SKM-1 (cell line): ENCODE measurements around the gene ROCK2.

Experiments
- DNase-seq: peaks from one replicate; lab custom pipeline; 2025; ENCODE audit not compliant: unreplicated experiment; lab: John Stamatoyannopoulos, UW

ROCK2 gene

DNA sequence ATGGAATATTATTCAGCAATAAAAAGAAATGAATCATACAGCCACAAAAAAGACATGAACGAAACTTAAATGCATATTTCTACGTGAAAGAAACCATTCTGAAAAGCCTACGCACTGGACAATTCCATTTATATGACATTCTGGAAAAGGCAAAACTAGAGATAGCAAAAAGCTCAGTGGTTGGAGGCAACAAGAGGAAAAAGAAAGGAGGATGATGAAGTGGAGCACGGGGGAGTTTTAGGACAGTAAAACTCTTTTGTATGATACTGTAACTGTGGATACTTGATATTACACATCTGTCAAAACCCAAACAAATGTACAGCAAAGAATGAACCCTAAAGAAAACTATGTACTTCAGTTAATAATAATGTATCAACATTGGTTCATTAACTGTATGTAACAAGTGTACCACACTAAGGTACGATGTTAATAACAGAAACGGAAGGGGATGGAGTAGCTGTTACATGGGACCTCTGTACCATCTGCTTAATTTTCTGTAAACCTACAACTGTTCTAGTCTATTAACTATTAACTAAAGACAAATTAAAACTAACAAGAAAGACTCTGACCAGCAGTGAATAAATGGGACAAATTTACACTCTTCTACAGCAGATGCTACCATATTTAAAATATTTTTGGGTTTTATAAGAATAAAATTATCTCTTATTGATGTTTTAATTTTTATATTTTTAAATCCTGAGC is 31.5 kb downstream of the ROCK2 start:
- DNase-seq, result no peak

DNA sequence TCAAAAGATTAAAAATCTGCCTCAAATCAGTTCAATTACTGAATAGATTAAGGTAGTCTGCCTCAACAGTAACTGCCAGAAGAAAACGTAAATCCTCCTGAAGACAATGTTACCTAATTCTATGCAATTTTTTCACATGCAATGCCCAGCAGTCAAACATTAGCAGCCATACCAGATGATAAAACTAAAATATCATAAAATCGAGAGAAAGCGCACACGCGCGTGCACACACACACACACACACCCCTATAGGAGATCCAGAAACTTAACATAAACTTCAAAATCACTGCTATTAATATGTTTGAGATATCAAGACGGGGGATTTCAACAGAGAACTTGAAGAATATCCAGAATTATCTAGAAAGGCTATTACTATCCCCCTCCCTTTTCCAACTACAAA is 32.9 kb downstream of the ROCK2 start:
- no peak for DNase-seq

DNA sequence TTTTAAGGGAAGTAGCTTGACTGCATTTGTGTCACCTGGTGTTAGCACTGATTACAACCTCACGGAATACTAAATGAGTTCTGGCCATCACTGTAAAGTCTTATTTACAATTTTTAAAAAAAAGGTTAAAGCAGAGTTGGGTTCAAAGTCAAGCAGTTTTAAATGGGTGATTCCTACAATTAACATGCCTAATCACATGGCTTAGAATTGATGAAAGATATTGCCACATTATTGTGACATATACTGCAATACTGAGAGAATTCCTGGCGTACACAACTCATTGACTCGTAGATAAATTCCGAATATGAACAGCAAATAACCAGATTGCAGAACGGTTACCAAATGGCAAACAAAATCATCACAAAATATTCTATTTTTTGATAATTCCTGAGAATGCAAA is 34.2 kb downstream of the ROCK2 start:
- no peak for DNase-seq

DNA sequence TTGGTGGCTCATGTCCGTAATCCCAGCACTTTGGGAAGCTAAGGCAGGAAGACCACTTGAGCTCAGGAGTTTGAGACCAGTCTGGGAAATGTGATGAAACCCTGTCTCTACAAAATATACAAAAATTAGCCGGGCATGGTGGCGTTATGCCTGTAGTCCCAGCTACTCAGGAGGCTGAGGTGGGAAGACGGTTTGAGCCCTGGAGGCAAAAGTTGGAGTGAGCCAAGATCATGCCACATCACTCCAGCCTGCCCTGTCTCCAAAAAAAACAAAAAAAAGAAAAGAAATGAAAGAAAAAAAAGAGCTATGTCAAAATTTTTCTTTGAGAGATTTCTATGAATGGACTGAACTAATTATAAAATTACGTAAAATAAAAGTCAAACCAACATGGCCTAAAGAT is 34.7 kb downstream of the ROCK2 start:
- DNase-seq, result no peak

DNA sequence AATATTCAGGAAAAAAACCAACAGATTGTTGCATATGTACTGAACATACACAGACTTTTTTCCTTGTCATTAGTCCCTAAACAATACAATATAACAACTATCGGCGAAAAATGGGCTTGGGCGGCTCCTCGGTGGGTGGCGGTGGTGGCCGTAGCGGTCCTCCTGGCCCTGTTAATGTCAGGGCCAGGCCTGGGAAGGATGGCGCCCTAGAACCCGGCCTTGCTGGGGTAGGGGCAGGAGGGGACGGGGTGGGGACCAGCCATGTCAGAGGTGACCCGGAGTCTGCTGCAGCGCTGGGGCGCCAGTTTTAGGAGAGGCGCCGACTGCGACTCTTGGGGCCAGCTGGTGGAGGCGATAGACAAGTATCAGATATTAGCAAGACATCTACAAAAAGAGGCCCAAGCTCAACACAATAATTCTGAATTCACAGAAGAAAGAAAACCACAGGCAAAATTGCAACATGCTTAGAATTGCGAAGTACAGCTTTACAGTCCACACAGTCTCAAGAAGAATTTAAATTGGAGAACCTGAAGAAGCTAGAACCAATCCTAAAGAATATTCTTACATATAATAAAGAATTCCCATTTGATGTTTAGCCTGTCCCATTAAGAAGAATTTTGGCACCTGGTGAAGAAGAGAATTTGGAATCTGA is 36.5 kb downstream of the ROCK2 start:
- no peak for DNase-seq

DNA sequence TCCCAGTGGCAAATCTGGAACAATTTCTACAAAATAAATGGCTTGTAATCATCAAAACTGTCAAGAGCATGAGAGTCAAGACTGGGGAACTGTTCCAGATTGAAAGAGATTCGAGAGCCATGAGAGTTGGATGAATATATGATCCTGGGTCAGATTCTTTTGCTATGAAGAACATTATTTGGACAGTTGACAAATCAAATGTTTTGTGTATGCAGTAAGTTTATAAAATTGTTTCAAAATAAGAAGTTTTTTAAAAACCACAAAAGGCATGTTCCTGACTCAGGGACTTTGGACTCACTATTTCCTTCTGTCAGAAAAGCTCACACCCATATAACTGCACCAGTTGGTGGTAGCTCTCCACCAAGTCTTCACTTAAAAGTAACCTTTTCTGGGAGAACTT is 38.5 kb downstream of the ROCK2 start:
- DNase-seq, result no peak

DNA sequence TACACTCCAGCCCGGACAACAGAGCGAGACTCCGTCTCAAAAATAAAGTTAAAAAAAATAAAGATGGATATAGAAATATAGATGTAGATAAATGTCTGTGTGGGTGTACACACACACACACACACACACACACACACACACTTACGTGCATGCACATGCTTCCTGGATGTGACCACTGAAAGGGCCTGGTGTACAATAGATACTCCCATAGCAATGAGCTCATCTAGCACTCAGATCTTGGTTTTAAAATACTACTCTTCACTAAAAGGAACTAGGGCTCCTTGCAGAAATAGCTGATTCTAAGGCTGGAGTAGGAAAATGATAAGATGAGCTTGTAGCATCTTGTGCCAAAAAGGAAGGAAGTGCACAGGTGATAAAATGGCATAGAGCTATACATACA is 39.1 kb downstream of the ROCK2 start:
- no peak for DNase-seq

DNA sequence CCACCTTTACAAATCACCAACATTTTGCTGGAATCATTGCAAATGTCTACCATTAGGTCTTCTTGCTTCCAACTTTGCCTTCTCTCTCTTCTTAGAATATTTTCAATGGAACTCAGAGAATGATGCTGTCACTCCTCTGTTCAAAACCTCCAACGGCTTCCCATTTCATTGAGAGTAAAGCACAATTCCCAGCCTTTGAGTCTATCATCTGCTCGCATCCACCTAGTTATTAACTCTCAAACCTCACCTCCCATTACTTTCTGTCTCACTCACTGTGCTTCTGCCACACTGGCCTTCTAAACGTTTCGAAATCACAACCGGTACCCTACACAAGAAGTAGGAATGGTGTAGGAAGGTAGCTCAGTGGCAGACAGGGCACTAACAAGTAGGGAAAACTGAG is 40.0 kb downstream of the ROCK2 start:
- DNase-seq, result no peak

DNA sequence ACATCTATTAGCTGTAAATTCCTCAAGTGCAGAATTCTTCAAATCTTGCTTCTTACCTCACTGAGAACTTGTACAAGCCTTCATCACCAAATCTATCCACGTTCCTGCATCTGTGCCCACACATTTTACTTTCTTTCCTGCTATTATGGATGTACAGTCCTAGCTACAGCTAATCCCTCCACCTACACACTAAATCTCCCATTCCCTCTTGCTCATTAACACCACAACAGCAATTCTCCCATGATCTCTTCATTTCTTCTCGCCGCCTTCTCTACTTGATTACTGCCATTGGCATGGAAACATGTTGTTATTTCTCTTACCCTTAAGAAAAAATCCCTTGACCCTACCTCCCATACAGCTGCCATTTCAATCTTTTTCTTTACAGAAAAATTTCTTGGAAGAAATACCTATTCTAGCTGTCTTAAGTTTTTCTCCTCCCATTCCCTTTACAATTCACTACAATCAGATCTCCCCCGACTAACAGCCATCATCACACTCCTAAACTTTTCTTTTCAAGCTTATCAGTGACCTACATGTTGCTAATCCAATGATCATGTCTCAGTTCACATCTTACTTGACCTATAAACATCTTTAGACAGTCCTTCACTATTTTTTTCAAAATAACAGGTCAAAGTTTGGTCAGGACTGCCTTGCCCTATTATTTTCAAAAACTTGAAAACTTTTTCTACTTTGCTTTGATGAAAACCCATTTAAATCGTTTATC is 41.0 kb downstream of the ROCK2 start:
- no peak for DNase-seq

DNA sequence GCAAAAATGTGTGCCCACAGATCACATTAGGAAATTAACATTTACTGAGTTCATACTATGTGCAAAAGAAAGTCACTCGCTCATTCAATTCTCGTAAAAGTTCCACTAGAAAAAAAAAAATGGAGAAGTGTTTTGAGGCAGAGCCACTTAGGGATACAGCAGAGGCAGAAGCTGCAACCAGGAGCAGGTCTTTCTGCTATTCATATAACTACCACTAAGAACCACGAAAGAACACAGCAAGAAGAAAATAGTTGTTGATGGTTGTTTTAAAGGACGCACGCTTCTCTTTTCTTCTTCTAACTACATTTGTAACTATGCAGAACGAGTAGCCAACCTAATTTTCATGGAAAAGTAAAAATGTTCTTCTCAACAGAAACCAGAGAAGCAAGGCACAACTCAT is 45.0 kb downstream of the ROCK2 start:
- DNase-seq, result no peak

DNA sequence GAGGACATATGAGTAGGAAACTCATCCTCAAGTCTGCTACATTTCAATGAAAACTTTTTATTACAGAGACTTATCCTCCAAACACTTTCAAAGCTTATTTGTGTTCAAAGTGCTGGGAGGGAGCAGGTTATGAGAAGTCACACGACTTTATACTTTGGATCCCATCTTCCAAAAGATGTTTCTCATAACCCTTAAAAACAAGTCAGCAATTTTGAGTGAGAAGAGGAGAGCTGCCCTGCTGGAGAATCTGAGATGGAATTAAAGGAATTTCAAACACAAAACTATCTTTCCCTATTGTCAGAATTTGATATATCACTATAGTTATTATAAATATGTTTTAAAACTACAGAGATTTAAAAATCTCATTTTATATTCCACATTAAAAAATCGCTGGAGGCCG is 45.8 kb downstream of the ROCK2 start:
- DNase-seq, result no peak

DNA sequence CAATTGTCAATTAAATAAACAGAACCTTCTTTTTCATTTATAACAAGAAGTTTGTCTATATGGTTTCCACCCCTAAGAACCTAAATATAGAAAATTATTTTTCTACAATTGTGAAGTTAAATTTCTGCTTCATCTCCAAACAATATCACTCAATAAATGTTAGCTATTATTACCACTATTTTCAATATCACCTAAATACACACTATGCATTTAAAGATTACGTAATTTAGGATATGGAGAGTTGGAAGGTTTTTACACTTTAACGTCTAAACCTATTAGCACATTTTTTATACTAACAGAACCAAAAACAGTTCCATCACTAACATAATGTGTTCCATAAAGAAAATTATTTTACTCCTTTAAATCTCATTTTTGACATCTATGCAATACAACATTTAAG is 48.0 kb downstream of the ROCK2 start:
- no peak for DNase-seq

DNA sequence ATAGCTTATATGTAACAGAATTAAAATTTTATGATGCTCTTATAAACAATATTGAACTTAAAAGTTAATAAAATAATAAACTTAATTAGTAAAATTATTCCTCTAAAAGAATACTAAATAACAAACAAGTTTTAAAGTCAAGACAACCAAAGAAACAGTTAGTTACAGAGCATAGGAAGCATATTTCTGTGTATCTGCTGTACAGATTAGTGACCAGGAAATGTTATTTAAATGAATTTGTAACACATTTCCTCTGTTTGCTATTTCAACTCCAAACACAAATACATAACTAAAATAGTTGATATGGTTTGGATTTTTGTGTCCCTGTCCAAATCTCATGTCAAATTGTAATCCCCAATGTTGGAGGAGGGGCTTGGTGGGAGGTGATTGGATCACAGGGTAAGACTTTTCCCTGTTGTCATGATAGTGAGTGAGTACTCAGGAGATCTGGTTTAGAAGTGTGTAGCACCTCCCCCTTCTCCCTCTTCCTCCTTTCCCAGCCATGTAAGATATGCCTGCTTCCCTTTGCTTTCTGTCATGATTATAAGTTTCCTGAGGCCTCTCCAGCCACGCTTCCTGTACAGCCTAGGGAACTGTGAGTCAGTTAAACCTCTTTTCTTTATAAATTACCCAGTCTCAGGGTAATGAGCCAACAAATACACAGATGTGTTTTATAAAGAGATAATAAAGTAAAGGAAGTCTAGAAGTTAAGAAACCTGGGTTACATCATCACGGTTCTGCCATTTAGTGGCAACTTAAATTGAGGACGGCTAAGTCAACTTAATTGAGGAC is 51.8 kb downstream of the ROCK2 start:
- DNase-seq, result peak; percentile 56

DNA sequence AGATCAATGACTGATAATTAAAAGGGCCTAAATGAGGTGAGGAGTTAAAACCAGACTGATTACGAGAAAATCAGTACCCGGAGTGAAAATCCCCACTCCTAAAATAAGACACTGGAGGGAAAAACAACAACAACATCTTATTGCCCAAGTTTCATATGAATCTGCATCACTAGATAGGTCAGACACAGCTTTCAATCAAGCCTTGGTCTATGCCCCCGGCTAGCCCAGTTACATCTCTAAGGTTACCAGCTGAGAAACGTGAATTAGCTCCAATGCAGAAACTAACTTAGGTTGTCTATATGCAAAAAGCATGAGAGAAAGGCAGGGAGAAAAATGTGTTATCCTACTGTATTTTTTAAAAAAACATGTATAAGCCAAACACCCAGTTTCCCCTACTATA is 53.7 kb downstream of the ROCK2 start:
- DNase-seq, result no peak

DNA sequence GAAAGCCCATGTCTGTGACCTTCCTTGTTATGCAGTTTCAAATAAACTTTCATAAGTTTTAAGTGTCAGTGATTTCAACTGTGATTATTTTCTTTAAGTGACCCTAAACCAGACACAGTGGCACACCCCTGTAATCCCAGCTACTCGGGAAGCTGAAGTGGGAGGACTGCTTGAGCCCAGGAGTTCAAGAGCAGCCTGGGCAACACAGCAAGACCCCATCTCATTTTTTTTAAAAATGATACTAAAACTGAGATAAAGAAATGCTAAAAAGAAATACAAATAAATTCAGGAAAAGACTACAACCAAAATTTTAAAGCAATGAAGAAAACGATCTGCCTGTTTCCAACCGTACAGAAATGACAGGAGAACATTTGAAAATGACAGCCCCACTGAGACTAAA is 54.2 kb downstream of the ROCK2 start:
- DNase-seq, result no peak

DNA sequence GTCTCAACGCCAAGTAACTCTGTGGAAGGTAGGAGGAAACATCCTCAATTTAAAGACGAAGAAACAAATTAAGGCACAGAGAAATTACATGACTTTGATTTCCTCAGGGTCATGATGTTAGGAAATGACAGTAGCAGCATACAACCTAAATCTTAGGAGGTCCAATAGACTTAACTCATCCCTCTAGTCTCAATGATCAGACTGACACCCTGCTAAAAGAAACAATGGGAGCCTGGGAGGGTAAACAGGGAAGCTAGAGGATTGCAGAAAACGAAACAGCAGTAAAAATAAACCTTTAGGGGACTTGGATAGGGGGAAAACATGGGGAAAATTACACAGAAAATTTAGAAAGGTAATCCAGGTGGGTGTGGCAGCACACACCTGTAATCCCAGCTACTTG is 56.0 kb downstream of the ROCK2 start:
- no peak for DNase-seq

DNA sequence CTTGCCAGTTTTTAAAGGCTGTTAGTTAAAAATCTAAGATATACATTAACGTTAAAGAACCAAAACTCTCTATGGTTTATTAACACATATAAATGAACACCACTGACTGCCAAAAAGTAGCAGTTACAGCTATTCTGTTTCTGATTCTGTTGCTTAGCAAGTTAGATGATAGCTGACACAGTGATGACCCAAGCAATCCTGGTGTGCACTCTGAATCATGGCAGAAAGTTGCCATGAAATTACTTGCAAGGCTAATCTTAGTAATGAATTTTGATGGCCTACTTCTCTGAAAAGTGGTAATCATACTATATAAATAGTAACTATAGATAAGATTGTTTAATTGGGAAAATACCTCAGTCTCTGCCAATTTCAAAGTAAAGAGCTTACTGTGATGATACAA is 57.7 kb downstream of the ROCK2 start:
- no peak for DNase-seq

DNA sequence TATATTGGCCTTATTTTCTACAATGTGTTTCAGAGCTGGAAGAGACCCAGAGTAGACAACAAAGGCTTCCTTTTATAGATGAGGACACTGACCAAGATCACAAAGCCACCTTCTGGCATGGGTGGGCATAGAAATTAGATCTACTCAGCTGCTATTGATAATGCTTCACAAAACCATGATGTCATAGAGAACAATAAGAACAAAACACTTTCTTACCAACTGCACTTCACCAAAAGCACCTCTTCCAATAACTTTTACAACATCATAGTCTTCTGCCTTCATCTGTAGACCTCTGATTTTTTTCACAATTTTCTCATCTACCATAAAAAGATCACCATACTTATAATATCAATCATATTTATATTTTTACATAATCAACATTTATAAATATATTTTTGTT is 58.1 kb downstream of the ROCK2 start:
- DNase-seq, result no peak

DNA sequence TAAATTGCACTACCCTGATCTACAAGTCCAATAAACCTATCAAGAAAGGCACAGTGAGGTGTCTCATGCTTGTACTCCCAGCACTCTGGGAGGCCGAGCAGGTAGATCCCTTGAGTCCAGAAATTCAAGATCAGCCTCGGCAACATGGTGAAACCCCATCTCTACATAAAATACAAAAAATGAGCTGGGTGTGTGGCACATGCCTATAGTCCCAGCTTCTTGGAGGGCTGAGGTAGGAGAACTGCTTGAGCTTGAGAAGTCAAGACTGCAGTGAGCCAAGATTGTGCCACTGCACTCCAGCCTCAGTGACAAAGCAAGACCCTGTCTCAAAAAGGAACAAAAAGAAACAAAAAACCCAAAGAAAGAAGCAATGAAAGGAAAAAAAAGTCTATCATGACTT is 58.9 kb downstream of the ROCK2 start:
- DNase-seq, result no peak

DNA sequence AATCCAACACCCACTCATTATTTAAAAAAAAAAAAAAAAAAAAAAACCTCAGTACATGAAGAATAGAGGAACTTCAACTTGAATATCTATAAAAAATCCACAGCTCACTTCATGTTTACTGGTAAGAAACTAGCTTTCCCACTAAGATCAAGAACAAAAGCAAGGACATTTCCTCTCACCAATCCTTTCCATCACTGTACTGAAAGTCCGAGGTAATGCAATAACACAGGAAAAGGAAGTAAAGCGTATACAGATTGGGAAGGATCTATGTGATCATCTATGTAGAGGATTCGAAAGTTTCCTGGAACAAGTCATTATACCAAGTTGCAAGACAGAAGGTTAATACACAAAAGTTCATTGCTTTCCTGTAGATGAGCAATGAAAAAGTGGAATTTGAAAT is 63.2 kb downstream of the ROCK2 start:
- no peak for DNase-seq

DNA sequence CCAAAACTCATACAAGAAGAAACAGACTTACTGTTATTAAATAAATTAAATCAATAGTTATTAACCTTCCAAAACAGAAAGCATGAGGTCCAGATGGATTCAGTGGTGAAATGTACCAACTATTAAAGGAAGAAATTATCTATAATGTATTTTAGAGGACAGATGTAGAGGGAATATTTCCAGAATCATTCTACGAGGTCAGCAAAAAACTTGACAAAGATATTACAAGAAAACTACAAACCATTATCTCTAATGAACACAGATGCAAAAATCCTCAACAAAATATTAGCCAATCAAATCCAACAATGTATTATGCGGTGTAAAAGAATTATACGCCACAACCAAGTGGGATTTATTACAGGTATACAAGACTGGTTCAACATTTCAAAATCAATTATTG is 63.7 kb downstream of the ROCK2 start:
- DNase-seq, result no peak

DNA sequence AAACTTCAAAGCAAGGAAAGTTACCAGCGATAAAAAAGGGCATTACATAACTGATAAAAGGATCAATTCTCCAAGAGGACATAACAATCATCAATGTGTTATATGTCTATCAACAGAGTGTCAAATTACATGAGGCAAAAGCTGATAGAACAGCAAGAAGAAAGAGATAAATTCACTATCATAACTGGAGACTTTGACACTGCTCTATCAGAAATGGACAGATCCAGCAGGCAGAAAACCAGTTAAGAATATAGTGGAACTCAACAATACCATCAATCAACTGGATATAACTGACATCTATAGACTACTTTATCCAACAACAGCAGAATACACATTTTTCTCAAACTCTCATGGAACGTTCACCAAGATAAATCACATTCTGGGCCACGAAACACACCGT is 65.0 kb downstream of the ROCK2 start:
- no peak for DNase-seq
